Kasumi-1 (cell line): ENCODE measurements around the gene UBL3.
A peak's percentile ranks its signal among the peaks of the same experiment; 100 is the strongest.

ENCODE experiments used
- DNase-seq, 2 experiments: peaks; one replicate each; lab custom pipeline; 2025; lab: John Stamatoyannopoulos, UW

UBL3 gene, protein sequence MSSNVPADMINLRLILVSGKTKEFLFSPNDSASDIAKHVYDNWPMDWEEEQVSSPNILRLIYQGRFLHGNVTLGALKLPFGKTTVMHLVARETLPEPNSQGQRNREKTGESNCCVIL

DNA sequence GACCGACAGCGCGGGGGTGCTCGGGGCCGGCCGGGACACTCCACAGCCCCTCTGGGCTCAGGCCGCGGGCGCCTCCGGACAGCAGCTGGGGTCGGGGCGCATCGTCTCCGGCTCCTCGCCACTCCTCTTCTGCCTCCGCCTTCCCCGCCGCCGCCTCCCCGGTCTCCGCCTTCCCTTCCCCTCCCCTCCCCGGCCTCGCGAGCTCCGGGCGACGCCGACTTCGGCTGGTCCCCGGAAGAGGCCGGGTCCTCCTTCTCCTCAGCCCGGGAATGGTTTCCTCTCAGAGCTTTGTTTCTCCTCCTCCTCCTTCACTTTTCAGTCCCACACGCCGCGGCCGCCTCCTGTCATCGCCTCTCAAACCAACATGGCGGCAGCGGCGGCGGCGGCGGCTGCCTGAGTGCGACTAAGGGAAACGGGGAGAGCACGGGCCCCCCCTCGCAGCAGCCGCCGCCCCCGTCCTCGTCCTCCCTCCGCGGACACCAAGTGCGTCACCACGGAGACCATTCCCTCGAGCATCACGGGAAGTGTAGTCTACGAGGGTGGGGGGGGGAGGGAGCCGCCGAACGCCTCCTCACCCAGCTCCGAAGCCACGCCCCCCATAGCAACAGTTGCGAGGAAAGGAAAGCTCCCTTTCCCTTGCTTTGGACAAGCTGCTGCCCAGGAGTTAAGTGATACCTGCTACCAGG, at the start of gene UBL3:
TSS of gene UBL3 (minus strand) at position 405 of the 686 bp plus-strand sequence. CDS start 1,079 bp downstream, outside the sequence.
- peak; percentile 63 to 67 for DNase-seq

DNA sequence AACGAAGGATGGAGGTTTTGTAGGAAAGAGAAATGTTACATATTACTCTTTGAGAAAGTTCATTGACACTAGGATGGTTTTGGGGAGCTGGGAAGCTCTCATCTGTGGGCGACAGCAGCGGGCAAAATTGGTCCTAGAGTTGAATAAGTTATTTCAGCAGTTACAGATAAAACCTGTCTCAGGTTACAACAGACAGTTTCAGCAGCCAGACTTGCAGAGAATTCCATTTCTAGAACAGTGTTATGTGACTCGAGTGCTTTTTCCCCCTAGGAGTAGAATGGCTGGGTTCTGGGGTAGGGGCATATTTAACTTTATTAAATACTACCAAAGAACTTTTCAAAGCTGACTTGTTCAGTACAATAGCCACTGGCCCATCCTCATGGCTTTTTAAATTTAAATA, 46.7 kb upstream of the UBL3 start:
- DNase-seq: no peak

DNA sequence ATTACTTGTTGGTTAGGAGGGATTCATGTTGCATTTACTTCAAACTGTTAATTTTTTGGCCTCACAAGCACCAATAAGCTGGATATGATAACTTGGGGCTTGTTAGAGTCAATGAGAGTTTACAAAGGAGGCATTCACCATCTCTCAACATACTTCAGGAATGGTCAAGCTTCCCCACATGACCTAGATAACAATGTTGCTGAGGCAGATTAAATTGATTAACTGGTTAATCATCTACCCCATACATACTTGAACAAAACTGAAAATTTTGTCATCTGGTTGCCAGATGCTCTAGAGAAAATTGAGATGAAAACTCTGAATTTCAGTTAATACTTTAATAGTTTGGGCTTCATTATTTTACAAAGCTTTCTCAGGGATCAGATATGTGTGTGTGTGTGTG, 43.0 kb upstream of the UBL3 start:
- no peak for DNase-seq

DNA sequence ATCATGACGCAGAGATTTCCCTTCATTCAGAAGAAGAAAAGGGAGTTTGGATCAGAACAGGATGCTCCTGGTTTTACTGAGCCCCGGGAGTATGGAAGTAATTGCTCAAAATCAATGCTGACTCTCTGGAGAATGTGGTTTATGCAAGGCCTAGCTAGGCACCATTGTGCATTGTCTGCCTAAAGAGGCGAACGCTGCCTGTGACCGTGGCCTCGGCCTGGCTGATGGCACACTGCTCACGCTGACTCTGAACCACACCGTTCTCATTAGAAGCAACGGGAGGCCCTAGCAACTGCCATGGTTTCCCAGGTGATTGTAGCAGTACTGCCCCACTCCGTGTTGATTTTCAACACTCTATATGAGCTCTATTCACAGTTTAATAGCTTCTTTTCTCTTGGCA, 41.7 kb upstream of the UBL3 start:
- DNase-seq: no peak

DNA sequence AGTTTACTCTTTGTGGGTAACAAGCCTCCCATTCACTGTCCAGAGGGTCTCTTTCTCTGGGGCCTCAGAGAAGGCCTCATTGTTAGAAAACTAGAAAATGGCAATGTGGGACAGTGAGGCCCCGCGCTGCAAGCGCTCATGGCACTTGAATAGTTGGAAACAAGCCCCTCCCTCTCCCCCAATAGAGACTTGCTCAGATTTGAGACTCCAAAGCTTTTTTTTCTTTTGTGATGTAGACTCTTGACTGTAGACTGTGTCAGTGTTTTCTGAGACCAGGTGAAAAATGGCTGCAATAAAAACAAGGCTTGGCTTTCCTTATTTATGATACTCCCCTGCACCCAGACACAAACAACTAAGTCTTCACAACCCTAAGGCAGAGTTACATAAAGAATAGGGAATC, 38.7 kb upstream of the UBL3 start:
- DNase-seq: no peak

DNA sequence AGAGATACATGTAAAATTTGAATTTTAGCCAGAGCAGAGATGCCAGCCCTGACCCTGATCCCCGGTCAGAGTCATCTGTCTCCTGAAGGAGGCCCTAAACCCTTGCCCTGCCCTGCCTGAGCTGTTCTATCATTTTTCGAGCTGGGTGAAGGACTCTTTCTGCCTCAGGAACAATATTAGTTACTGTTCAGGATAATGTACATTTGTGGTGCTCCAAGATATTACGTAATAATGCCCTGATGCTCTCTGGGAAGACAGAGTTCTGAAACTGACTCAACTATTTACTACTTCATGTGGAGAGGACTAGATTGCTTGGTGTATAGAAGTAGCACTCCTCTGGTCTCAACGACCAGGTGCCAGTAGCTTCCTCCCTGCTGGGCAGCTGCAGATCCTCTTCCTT, 37.9 kb upstream of the UBL3 start:
- no peak for DNase-seq

DNA sequence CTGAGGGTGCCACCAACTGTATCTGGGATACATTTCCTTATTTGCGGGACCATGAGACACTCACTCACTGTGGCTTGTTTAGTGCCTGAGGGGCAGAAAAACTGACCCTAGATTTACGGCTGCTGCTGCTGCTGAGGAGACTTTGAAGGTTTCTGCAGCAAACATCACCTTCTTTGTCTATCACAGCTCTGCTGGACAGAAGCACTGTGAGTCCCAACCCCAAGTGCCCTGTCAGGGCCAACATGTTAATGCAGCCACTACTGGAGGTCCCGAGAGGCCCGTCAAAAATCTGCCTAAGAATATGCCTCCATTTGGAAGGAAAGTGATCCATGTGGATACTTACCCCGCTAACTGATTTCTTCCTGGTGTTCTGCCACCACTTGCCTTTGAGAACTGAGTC, 37.3 kb upstream of the UBL3 start:
- no peak for DNase-seq

DNA sequence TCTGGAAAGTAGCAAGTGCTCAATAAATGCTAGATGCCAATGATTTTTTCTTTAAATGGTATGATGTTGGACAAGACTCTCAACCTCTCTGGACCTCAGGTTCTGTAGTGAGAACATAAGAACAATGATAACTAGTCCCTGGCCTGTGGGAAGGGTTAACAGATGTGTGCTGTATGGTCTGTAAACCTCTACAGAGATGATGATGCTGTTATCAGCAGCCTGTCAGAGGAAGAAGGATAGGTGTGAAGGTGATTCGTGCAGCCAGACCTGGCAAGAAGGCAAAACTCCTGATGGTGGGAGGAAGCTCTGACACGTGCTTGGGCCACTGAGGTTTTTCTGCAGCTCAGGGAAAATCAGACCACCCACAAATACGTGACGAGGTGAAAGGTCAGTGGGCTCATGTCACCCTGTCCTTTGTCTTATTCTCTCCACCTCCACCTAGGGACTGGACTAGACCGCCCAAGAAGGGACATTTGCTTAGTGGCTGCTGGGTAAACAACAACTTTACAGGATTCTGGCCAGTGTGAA, 36.7 kb upstream of the UBL3 start:
- DNase-seq: no peak

DNA sequence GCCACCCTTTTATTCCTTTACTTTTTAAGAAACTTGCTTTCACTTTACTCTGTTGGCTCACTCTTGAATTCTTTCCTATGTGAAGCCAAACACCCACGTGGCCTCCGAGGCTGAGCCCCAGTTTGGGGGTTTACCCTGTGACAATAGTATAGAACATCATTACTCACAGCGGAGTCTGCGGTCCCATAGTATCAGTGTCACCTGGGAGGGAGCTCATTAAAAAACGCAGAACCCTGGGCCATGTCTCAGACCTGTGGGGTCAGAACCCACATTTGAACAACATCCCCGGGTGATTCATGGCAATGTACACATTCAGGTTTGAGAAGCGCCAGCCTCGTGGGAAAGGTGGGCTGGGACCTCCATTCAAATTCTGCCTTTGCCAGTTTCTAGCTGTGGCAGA, 36.0 kb upstream of the UBL3 start:
- DNase-seq: no peak

DNA sequence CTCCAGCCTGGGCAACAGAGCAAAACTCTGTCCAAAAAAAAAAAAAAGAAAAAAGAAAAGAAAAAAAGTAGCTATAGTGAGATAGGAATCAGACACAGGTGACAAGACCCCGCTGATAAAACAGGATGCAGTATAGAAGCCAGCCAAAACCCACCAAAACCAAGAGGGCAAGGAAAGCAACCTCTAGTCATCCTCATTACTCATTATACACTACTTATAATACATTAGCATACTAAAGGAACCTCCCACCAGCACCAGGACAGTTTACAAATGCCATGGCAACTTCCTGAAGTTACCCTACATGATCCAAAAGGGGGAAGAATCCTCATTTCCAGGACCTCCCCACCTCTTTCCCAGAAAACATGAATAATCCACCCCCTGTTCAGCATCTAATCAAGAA, 35.6 kb upstream of the UBL3 start:
- no peak for DNase-seq

DNA sequence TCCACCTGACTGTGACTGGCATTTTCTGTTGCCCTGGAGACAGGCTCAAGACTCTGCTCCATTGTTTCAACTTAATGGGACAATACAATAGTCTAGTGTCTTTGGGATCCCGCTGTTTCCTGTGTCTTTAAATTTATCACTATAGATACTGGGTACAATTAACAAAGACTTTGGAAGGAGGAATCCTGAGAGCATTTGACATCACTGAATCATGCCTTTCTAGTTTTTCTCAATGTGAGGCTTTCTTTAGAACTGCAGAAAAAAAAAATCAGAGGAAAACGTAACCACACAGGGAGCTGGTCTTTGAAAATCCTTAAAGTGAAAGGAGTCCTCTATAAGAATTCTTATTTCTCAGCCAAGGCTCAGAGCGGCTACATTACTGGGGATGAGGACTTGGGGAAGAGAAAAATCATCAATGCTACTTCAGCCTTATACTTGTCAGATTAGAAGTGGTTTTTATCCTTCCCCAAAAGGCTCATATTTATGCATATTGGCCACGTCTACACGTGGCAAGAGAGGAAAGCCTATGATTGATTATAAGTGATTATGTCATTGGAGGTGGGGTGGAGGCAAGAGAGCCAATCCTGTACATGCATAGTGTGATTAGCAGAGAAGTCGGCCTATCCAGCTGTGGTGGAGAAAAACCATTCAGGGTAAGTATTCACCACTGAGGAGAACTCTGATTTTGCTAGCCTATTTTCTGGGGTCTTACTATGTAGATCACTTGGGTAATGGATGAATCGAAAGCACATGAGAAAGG, 34.4 kb upstream of the UBL3 start:
- DNase-seq: no peak

DNA sequence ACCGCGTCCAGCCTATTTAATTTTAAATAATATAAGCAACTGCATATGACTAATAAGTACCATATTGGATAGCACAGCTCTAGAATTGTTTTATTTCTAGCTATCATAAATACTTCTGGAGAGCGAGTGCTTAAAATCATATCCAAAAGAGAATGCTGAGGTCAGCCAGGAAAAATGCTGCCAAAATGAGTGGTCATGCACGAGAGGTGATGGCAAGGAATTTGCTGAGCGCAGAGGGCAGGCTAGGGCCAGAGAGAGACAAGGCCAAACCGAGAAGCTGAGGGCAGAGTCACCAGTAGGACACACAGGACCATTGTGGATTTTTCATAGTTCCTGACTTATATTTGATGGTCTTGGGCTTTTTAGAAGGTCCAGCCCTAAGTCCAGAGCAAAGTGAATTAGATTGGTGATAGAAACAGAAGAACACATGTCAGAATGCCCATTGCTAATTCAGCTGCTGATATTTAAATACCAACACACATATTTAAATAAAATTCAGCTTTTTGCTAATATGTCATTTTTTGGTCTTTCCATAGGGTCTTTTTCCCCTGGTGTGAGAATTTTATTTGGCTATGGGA, 33.6 kb upstream of the UBL3 start:
- DNase-seq: no peak

DNA sequence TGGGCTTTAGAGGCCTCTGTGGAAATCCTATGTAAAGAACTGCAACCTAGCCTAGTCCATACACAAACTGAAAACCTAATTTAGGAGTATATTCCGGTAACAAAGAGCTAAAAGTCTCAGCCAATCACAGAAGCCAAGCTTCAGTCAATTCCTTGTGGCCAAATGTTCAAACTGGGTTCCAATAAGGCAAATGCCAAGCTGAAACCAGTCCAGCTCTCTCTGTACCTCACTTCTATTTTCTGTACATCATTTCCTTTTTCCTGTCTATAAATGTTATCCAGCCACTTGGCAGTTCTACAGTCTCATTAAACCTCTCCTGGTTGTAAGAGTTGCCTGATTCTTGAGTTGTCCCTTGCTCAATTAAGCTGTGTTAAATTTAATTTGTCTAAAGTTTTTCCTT, 31.7 kb upstream of the UBL3 start:
- DNase-seq: no peak

DNA sequence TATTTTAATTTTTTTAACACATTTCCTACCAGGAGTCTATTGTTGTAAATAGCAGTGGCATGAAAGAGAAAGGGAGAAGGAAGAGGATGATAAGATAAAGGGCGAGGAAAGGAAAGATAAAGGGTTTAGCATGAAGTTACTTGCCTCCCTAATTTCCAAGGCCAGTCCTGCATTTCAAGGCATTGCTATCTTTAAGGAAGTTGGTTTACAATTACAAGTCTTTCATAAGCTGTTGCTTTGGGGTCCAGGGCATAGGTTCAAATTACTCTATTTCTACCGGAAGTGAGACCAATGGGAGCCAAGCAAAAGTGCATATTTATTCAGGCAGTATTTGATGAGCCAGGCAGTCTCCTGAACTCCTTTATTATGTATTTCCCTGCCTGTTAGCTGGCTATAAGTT, 27.7 kb upstream of the UBL3 start:
- peak in 1 of 2 experiments; percentile 1 for DNase-seq

DNA sequence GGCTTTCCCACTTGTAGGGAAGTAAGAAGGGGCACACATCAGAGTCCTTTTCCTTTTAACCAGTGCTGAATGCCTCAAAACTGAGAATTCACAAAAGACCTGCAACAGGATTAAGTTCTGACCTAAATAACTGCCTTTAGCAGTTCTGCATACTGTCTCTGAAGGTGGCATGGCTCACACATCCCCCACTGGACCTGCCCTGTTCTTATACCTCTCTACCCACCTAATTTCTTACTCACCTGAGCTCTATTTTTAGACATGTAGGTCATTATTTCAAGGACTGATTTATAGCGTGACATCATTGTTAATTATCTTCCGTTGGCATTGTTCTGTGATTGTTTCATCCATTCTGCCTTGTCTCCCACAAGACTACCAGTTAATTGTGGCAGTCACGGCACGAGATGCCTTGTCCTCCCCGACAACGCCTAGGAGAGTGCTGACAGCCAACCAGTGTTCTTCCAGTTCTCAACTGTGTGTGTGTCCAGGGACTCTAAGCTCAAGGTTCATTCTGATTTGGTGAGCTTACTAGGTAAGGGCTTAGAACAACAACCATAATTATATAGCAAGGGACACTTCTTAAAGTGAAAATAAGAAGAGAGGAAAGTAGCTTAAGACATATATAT, 27.1 kb upstream of the UBL3 start:
- no peak for DNase-seq

DNA sequence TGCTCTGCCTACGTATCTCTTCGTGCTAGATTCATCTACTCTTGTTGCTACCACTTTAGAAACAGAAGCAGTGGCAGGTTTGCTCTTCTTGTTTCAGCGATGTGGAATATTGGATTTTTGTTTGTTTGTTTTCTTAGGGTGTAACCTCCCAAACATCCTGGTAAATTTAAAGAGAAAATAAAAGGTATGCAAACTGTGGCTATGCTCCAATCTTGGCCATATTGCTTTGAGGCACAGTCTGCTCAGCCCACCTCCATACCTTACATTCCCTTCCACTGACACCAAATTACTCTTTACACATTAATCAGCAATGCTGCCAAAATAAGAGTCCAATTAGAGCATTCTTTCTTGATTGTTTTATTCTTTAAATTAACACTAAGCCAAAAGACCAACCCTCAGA, 25.2 kb upstream of the UBL3 start:
- DNase-seq: no peak

DNA sequence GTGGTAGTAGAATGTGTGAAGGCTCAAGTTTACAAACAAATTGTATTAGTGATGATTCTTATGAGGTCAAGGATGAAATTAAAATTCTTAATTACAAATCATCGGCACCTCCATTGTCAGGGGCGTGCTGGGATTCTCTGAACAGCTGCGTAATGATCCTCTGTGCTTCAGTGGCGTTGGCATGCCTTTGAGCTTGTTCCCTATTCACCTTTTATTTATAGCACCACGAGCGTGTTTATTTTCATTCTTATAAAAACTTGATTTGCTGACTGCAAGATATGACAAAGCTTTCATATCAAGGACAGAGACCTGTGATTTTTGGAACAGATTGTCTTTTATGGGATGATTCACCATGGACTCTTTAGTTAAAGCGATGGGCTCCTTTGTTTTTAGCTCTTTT, 18.2 kb upstream of the UBL3 start:
- DNase-seq: no peak

DNA sequence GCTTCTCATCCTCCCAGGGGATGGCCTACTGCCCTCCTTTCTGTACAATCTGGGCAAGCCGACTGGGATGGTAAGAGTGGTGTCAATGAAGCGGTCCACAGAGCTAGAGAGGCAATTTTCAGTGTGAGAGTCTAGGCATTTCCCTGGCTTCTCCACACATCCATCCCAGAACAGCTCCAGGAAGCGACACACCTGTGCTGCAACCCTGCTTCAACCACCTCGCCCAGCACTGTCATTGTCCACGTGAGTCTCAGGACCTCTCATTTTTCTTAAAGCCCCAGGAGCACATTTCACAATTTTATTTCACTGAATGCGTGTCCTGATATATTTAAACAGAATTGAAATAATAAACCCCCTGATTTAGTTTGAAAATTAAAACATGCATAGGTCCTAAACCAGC, 15.5 kb upstream of the UBL3 start:
- no peak for DNase-seq

DNA sequence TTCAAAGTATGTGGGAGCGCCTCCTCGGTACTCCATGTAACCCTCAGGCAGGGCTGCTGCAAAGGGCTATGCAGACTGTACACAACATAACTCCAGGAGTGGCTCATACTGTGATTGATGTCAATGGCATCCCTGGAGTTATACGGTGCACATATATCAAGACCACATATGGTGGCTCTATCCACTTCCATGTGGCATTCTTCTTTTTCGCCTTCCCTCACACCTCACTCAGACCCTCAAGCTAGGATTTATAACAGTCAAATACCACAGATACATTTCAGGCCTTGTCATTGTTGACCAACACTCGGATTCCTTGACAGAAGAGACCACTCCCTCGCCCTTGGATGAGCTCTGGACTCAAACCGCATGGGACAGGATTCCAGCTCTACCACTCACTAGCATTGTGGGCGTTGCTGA, 11.3 kb upstream of the UBL3 start:
- DNase-seq: no peak

DNA sequence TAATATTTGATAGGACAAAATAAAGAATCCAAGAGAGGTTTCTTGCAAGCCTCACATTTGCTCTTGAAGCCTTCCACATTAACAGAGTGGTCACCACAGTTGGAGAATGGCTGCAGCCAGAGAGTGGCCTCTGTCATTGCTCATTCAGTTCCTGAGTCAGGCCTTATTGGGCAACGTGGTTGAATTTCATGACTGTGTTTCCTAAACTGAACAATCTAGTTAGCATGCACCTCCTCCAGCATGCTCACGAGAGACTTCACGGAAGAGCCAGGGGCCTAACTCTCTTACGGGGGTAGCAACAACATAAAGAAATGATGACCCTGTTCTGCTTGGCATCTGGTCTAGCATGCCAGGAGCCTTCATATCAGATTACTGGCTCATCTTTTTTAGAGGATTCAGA, 9.6 kb upstream of the UBL3 start:
- no peak for DNase-seq

DNA sequence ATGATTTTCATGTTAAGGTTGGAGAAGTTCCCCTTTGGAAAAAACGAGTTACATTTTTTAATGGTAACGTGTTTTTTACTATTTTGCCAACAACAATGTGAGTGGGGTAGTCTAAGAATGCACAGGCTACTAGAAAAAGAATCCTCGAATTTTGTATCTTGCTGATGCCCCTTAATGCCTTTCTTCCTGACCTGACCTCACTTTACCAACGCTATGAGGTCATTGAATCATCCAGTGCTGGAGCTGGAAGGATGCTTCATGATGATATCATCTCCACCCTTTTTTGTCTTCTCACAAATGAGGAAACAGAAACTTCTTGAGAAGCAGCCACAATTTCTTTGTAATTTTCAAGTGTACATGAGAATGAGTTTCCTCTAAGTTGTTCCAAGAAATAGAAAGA, 8.2 kb upstream of the UBL3 start:
- no peak for DNase-seq

DNA sequence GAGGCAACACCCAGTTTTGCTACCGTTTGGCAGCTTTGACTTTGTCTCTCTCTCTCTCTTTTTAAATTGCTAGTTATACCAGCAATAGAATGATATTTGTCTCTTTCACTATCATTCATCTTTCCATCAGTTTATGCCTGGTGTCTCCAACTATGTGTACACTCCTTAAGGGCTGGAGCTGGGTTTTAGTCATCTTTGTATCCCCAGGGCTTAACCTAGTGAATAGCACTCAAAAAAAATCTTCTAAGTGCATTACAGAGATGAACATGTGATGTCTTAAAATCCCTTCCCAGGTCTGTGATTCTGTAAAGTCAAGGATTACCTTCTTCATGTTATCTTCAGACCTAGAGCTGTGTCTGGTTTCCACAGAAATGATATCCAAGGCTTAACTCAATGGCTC, 7.8 kb upstream of the UBL3 start:
- DNase-seq: no peak

DNA sequence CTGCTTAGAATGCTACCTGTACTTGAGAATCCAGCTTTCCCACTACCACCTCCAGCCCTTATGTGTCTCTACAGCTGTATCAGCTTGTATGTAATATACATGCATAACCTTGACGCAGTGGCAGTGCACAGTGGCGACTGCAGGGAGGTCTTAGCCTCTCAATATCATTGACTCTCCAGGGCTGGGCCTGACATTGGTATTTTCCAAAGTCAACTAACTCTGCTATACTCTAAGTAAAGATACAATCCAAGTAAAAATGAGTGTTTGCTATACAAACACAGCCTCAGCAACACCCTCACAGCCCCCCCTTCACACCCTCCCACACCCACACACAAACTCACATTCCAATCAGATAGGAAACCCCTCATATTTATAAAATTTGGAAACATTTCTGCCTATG, 6.7 kb upstream of the UBL3 start:
- no peak for DNase-seq
